SK-N-SH treated with all-trans-retinoic acid at 6 μM for 48 hours (cell line): ENCODE measurements around the gene TTR.

Experiments
- ATAC-seq: fragments of 200-7000 bp; cut with Tn5 transposase; 3 replicates; pipeline ENCODE4 v1.9.1; 2020; ENCODE audit warnings: mild to moderate bottlenecking, moderate library complexity
- ARNTL ChIP-seq: fragments of 450-650 bp; formaldehyde crosslinking; IDR thresholded peaks from 2 replicates; pipeline ENCODE4 v1.5.0; 2020; ENCODE audit warnings: low read depth, mild to moderate bottlenecking, moderate library complexity, borderline replicate concordance
- BACH2 ChIP-seq: fragments of 250-450 bp; sonication (Bioruptor Pico); IDR thresholded peaks from 2 replicates; pipeline ENCODE4 v1.9.0; 2021; ENCODE audit warnings: mild to moderate bottlenecking, borderline replicate concordance
- CREB5 ChIP-seq: fragments of 250-450 bp; sonication (Bioruptor Pico); IDR thresholded peaks from 2 replicates; pipeline ENCODE4 v1.5.1; 2020; ENCODE audit warnings: low read depth, mild to moderate bottlenecking, moderate library complexity
- CSDC2 ChIP-seq: fragments of 250-450 bp; sonication (Bioruptor Pico); IDR thresholded peaks from 2 replicates; pipeline ENCODE4 v1.5.0; 2020; ENCODE audit warnings: mild to moderate bottlenecking, moderate library complexity
- CSRNP3 ChIP-seq: fragments of 250-450 bp; sonication (Bioruptor Pico); IDR thresholded peaks from 2 replicates; pipeline ENCODE4 v1.5.1; 2021; ENCODE audit warnings: mild to moderate bottlenecking, moderate library complexity
- ESRRG ChIP-seq: fragments of 250-450 bp; sonication (Bioruptor Pico); IDR thresholded peaks from 2 replicates; pipeline ENCODE4 v1.6.1; 2021; ENCODE audit warnings: mild to moderate bottlenecking
- GLIS3 ChIP-seq: fragments of 250-450 bp; sonication (Bioruptor Pico); IDR thresholded peaks from 2 replicates; pipeline ENCODE4 v1.5.0; 2020; ENCODE audit warnings: mild to moderate bottlenecking, moderate library complexity
- ISL1 ChIP-seq: fragments of 250-450 bp; sonication (Bioruptor Pico); IDR thresholded peaks from 2 replicates; pipeline ENCODE4 v2.1.2; 2022; ENCODE audit warnings: mild to moderate bottlenecking, moderate library complexity
- OSR1 ChIP-seq: fragments of 250-450 bp; sonication (Bioruptor Pico); IDR thresholded peaks from 2 replicates; pipeline ENCODE4 v1.8.0; 2022; ENCODE audit warnings: moderate library complexity, mild to moderate bottlenecking, inconsistent platforms
- PATZ1 ChIP-seq: fragments of 250-450 bp; sonication (Bioruptor Pico); IDR thresholded peaks from 2 replicates; pipeline ENCODE4 v1.8.0; 2020; ENCODE audit warnings: mild to moderate bottlenecking, moderate library complexity, borderline replicate concordance
- PPARA ChIP-seq: fragments of 250-450 bp; sonication (Bioruptor Pico); IDR thresholded peaks from 2 replicates; pipeline ENCODE4 v1.5.0; 2020; ENCODE audit warnings: mild to moderate bottlenecking, borderline replicate concordance
- RARB ChIP-seq: fragments of 250-450 bp; sonication (Bioruptor Pico); IDR thresholded peaks from 2 replicates; pipeline ENCODE4 v1.8.0; 2021; ENCODE audit warnings: mild to moderate bottlenecking, moderate library complexity
- SNAI2 ChIP-seq: fragments of 250-450 bp; sonication (Bioruptor Pico); IDR thresholded peaks from 2 replicates; pipeline ENCODE4 v1.5.0; 2020; ENCODE audit warnings: mild to moderate bottlenecking, moderate library complexity
- TCF4 ChIP-seq: fragments of 250-450 bp; sonication (Bioruptor Pico); IDR thresholded peaks from 2 replicates; pipeline ENCODE4 v1.8.0; 2021; ENCODE audit warnings: mild to moderate bottlenecking, moderate library complexity, borderline replicate concordance
- TOX ChIP-seq: fragments of 250-450 bp; sonication (Bioruptor Pico); IDR thresholded peaks from 2 replicates; pipeline ENCODE4 v1.8.0; 2021; ENCODE audit warnings: mild to moderate bottlenecking, moderate library complexity, borderline replicate concordance
- TSHZ2 ChIP-seq: fragments of 250-450 bp; sonication (Bioruptor Pico); IDR thresholded peaks from 2 replicates; pipeline ENCODE4 v1.5.0; 2020; ENCODE audit warnings: mild to moderate bottlenecking, moderate library complexity
- ZC3H10 ChIP-seq: fragments of 250-450 bp; sonication (Bioruptor Pico); IDR thresholded peaks from 2 replicates; pipeline ENCODE4 v1.5.1; 2021; ENCODE audit warnings: mild to moderate bottlenecking, moderate library complexity
- ZFP3 ChIP-seq: fragments of 250-450 bp; sonication (Bioruptor Pico); IDR thresholded peaks from 2 replicates; pipeline ENCODE4 v1.5.0; 2020; ENCODE audit warnings: mild to moderate bottlenecking, moderate library complexity
- ZFP30 ChIP-seq: fragments of 450-650 bp; formaldehyde crosslinking; IDR thresholded peaks from 2 replicates; pipeline ENCODE4 v1.5.0; 2022; ENCODE audit warnings: mild to moderate bottlenecking, moderate library complexity
- ZNF565 ChIP-seq: fragments of 450-650 bp; formaldehyde crosslinking; conservative IDR thresholded peaks from 2 replicates; pipeline ENCODE4 v1.5.0; 2020; ENCODE audit warnings: low read depth, mild to moderate bottlenecking, moderate library complexity
- ZNF70 ChIP-seq: fragments of 450-650 bp; formaldehyde crosslinking; IDR thresholded peaks from 2 replicates; pipeline ENCODE4 v1.5.0; 2020; ENCODE audit warnings: mild to moderate bottlenecking, moderate library complexity
- ZNF8 ChIP-seq: fragments of 450-650 bp; formaldehyde crosslinking; IDR thresholded peaks from 2 replicates; pipeline ENCODE4 v1.5.0; 2020; ENCODE audit warnings: mild to moderate bottlenecking, moderate library complexity

The TTR gene

GRCh38 chr18:31566576-31567306, 24.9 kb upstream of the TTR start:
- no peak for TF ChIP-seq ZNF565
- TF ChIP-seq ESRRG (CRISPR knock-in tag), result no peak
- no peak for TF ChIP-seq SNAI2 (CRISPR knock-in tag)
- no peak for TF ChIP-seq ZFP3
- no peak for ATAC-seq

- no peak for ATAC-seq
- no peak for TF ChIP-seq CSDC2
- no peak for TF ChIP-seq ZNF70 (CRISPR knock-in tag)
- TF ChIP-seq ZFP3, result no peak
- no peak for TF ChIP-seq ZNF565
- TF ChIP-seq BACH2 (CRISPR knock-in tag), result no peak
- no peak for TF ChIP-seq ISL1 (CRISPR knock-in tag)
- TF ChIP-seq ZC3H10 (CRISPR knock-in tag), result no peak
- TF ChIP-seq SNAI2 (CRISPR knock-in tag), result no peak
- no peak for TF ChIP-seq TSHZ2 (CRISPR knock-in tag)
- TF ChIP-seq ZNF8 (CRISPR knock-in tag), result no peak
- TF ChIP-seq RARB, result no peak
- no peak for TF ChIP-seq PPARA (CRISPR knock-in tag)
- no peak for TF ChIP-seq TCF4 (CRISPR knock-in tag)
- no peak for TF ChIP-seq ESRRG (CRISPR knock-in tag)
- TF ChIP-seq PATZ1, result no peak
- no peak for TF ChIP-seq OSR1 (CRISPR knock-in tag)
These were observed 19.3 kb upstream of the TTR start for GRCh38 chr18:31572368-31572767.

GRCh38 chr18:31573051-31573450, 18.6 kb upstream of the TTR start:
- TF ChIP-seq SNAI2 (CRISPR knock-in tag) (no peak), BACH2 (CRISPR knock-in tag) (no peak), CSRNP3 (CRISPR knock-in tag) (no peak), RARB (no peak), CREB5 (CRISPR knock-in tag) (no peak), ZC3H10 (CRISPR knock-in tag) (no peak), PPARA (CRISPR knock-in tag) (no peak), ESRRG (CRISPR knock-in tag) (no peak), ARNTL (CRISPR knock-in tag) (no peak), ZNF70 (CRISPR knock-in tag) (no peak), OSR1 (CRISPR knock-in tag) (no peak), GLIS3 (CRISPR knock-in tag) (no peak), ISL1 (CRISPR knock-in tag) (no peak), ZNF565 (no peak), TCF4 (CRISPR knock-in tag) (no peak), TOX (no peak), ZFP30 (no peak), PATZ1 (no peak)
- no peak for ATAC-seq
